Neural cell (in vitro differentiated cells): ENCODE measurements around the gene RAB44.

Source experiments
- EP300 ChIP-seq: fragments of 450-650 bp; conservative IDR thresholded peaks from 2 replicates; pipeline ENCODE4 v1.6.1; 2014; ENCODE audit warnings: antibody characterized with exemption, mild to moderate bottlenecking, moderate library complexity; ENCODE audit not compliant: poor library complexity, severe bottlenecking
- RAD21 ChIP-seq: fragments of 450-650 bp; conservative IDR thresholded peaks from 2 replicates; pipeline ENCODE4 v1.6.1; 2014; ENCODE audit warnings: antibody characterized with exemption, mild to moderate bottlenecking, moderate library complexity
- REST ChIP-seq: IDR thresholded peaks from 2 replicates; pipeline ENCODE4 v1.6.1; 2012; ENCODE audit warnings: borderline replicate concordance
- TF ChIP-seq, protein P1 (sequence below): fragments of 450-650 bp; IDR thresholded peaks from 2 replicates; pipeline ENCODE4 v1.5.1; 2014; ENCODE audit warnings: antibody characterized with exemption, mild to moderate bottlenecking, moderate library complexity; ENCODE audit not compliant: poor library complexity, severe bottlenecking

DNA sequence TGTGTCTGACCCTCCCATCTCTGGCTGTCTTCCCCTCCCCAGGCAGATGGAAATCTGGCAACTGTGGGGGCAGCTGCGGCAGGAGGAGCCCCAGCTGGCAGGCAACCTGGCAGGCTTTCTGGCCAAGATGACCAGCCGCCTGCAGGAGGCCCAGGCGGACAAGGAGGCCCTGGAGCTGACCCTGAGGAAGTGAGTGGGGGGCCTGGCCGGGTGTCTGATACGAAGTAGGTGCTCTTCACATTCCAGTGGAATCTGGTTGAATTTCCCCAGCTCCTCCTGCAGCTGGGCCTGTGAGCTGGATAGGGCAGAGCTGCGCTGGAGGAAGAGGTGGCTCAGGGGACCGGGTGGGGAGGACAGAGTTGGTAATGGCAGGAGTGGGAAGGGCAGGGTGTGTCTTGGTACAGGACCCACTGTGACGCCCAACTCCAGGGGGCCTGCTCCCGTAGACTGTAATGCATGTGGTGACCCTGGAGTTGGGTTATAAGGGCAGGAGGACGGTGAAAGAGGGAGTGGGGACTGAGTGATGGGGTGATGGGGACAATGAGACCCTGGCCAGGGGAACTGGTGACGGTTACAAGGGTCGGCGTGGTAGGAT is 19.7 kb downstream of the RAB44 start:
- TF ChIP-seq, protein P1, sequence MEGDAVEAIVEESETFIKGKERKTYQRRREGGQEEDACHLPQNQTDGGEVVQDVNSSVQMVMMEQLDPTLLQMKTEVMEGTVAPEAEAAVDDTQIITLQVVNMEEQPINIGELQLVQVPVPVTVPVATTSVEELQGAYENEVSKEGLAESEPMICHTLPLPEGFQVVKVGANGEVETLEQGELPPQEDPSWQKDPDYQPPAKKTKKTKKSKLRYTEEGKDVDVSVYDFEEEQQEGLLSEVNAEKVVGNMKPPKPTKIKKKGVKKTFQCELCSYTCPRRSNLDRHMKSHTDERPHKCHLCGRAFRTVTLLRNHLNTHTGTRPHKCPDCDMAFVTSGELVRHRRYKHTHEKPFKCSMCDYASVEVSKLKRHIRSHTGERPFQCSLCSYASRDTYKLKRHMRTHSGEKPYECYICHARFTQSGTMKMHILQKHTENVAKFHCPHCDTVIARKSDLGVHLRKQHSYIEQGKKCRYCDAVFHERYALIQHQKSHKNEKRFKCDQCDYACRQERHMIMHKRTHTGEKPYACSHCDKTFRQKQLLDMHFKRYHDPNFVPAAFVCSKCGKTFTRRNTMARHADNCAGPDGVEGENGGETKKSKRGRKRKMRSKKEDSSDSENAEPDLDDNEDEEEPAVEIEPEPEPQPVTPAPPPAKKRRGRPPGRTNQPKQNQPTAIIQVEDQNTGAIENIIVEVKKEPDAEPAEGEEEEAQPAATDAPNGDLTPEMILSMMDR = no peak
- TF ChIP-seq EP300 (no peak), REST (no peak), RAD21 (no peak)
